OCI-LY3 (cell line): Measurements from ENCODE around the gene CDH4.

Experiments
- EZH2phosphoT487 ChIP-seq: fragments of 200-600 bp; shearing (Covaris generic); IDR thresholded peaks from 2 replicates; pipeline ENCODE4 v1.6.1; 2018; ENCODE audit warnings: antibody characterized with exemption, mixed run types, low read depth
- TF ChIP-seq, protein P1 (sequence below): fragments of 200-600, 300-600 bp; sonication (generic); IDR thresholded peaks from 2 replicates; pipeline ENCODE4 v1.5.1; 2014; ENCODE audit warnings: antibody characterized with exemption, low read length, low read depth

DNA sequence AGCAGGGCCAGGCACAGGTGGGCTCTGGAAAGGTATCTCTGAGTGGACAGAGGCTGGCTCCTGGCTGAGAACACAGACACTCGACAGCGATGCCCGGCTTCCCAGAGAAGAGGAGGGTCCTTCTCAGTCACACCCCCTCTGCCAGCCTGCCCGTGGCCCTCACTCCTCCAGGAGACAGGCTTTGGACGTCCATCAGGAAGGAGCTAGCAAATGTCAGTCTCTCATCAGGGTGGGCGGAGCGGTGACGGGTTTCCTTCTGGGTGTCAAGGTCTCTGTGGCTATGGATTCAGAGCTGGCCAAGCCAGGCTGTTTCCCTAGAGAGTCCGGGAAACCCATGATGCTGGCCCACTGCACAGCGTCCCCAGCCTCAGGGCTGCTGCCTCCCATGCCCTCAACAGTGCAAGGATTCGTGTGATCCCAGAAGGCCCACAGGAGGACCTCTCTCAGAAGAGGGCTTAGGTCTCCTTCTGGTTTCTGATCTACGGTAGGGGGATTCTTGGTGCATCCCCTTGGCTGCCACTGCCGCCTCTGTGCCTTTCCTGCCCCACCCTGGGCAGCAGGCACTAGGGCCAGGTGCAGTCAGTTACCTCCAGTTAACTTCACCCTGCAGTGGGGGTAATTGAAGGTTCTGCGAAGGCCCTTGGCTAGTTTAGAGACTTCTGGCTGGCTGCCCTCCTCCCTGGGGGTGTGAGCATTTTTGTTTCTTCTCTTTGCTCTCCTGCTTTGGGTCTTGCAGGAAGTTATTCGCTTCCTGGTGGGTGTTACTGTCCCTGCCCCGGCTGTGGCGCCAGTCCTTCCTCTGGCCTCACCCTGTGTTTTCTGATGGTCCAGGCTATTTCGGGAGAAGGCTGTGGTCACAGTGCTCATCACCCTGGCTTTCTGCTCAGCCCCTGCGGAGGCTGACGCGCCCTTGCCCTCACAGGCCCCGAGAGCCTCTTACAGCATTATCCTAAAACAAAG lies 80.2 kb downstream of the CDH4 start:
- TF ChIP-seq, protein P1, sequence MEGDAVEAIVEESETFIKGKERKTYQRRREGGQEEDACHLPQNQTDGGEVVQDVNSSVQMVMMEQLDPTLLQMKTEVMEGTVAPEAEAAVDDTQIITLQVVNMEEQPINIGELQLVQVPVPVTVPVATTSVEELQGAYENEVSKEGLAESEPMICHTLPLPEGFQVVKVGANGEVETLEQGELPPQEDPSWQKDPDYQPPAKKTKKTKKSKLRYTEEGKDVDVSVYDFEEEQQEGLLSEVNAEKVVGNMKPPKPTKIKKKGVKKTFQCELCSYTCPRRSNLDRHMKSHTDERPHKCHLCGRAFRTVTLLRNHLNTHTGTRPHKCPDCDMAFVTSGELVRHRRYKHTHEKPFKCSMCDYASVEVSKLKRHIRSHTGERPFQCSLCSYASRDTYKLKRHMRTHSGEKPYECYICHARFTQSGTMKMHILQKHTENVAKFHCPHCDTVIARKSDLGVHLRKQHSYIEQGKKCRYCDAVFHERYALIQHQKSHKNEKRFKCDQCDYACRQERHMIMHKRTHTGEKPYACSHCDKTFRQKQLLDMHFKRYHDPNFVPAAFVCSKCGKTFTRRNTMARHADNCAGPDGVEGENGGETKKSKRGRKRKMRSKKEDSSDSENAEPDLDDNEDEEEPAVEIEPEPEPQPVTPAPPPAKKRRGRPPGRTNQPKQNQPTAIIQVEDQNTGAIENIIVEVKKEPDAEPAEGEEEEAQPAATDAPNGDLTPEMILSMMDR: no peak
- no peak for TF ChIP-seq EZH2phosphoT487
